GM18858 (cell line): ENCODE results near the gene PLPP1.
"Not testable (repeated sequence)": the region's sequence is repeated elsewhere in the genome, so short reads cannot be mapped to it uniquely, and the experiment has no call there.

Source experiments
- ATAC-seq: cut with Tn5 transposase; IDR thresholded peaks from one replicate; pipeline ENCODE4 v1.9.1; 2021; ENCODE audit not compliant: unreplicated experiment

Gene PLPP1

DNA sequence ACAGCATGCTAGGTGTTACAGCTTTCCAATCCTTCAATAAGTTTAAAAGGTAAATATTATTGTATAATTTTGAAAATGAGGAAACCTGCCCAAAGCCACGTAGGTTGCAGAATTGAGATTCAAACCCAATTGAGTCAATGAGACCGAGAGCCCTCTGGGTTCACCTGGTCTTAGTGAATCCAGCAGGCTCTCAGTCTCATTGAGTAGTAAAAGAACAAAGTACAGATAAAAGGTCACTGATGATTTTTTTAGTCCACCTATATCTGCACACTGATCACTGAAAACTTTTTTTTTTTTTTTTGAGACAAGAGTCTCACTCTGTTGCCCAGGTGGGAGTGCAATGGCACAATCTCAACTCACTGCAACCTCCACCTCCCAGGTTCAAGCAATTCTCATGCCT is 27.2 kb downstream of the PLPP1 start:
- no peak for ATAC-seq

DNA sequence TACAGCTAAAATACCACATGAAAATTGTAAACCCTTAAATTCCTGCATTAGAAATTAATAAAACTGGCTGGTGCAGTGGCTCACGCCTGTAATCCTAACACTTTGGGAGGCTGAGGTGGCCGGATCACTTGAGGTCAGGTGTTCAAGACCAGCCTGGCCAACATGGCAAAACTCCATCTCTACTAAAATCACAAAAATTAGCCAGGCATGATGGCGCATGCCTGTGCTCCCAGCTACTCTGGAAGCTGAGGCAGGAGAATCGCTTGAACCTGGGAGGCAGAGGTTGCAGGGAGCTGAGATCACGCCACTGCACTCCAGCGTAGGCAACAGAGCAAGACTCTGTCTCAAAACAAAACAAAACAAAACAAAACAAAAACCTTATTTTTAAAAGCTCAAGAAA is 29.1 kb downstream of the PLPP1 start:
- ATAC-seq, result not testable (repeated sequence)

DNA sequence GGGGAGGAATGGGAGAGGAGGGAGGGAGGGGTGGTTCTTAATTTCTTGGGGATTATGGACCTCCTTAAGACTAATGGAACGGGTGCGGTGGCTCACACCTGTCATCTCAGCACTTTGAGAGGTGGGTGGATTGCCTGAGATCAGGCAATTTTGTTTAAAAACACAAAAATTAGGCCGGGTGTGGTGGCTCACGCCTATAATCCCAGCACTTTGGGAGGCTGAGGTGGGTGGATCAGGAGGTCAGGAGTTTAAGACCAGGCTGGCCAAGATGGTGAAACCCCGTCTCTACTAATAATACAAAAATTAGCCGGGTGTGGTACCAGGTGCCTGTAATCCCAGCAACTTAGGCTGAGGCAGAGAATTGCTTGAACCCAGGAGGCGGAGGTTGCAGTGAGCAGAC is 30.8 kb downstream of the PLPP1 start:
- not testable (repeated sequence) for ATAC-seq

DNA sequence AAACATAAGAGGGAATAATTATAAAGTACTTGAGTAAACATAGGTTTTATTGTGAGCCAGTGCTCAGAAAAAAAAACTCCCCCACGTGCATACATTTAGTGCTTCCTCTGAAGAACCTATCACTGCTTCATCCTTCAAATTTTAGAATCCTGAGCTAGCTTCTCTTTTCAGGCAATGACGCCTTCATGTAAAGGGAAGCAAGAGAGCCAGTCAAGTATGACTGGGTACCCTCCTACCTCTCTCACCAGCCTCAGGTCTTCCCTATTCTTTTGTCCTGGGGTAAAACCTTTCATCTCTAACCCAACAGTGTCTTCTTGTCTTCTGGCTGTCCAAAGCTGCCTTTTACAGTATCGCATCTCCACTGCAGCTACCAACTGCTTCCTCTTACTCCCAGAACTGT is 32.0 kb downstream of the PLPP1 start:
- no peak for ATAC-seq

DNA sequence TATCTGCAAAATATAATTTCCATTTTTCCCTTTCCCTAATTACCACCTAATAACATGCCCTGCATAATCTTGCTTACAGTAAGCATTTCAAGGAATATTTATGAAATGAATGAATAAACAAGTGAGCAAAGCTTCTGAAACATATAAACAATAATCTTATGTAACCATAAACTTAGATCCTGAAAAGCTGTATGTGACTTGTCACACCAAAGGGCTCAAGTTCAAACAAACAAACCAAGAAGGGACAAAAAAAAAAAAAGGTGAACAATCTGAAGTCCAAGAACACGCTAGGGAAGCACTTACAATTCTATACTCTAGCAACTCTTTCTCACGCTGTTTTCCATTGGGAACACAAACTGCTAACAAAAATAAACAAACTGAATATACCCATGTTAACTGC is 36.3 kb downstream of the PLPP1 start:
- ATAC-seq, result no peak

DNA sequence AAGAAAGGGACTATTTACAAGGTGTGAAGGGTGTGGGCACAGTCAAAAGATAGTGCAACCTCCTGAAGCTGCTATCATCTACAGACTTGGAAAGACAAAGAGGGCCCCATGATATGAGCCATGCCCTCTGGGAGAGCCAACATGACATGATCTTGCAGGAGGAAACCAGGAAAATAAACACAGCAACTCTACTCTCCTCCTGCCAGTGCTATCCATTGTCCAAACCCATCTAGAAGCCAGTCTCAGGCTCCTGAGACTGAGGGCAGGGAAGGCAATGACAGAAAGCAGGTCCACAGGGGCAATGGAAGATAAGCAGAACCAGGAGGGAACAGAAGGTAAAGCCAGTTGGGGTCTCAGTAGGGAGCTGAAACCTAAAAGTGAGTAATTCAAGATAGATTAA is 37.1 kb downstream of the PLPP1 start:
- no peak for ATAC-seq

DNA sequence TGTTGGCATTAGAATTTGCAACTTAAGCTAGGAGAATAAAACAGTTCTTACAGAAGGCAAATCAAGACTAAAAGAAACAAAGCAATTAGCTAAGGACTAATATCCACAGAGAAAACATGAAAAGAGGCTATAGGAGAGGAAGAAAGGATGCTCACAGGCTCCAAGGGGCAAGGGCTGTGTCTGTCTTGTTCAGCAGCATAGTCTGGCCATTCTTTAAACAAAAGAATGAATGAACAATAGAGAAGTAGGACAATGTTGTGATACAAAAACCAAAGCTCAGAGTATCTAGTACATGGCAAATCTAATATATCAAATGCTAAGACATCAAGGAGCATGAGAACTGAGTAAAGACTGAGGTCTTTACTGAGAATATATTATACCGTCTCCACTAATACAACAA is 39.5 kb downstream of the PLPP1 start:
- ATAC-seq, result no peak

DNA sequence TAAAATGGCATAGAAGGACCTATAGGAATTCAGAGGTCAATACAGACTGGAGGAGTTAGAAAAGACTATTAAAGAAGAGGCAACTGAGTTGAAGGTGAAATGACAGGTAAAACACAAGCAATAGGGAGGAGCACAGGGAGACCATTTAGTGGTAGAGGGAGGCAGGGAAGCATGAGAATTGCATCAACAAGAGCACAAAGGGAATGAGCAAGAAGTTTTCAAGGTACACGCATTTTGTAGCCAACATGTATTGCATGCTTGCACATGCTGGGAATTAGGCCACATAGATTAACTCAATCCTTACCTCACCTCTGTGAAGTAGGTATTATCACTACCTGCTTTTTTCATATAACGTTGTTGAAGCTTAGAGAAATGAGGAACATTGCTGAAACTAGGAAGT is 42.3 kb downstream of the PLPP1 start:
- no peak for ATAC-seq

DNA sequence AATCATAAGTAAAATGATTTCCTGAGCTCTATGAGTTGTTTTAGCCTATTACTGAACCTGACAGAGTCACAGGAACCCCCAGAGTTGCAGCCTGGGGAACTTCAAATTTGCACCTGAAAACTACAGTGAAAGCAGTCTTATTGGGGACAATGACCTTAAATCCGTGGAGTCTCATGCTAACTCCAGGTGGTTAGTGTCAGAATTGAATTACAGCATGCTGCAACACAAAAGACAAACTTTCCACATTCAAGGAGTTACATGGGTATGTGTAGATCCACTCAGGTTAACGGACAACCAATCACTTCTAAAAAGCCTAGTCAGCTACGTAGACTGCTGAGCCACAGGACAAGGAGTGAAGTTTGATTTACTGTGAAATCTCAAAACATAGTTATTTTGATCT is 49.7 kb downstream of the PLPP1 start:
- ATAC-seq, result no peak

DNA sequence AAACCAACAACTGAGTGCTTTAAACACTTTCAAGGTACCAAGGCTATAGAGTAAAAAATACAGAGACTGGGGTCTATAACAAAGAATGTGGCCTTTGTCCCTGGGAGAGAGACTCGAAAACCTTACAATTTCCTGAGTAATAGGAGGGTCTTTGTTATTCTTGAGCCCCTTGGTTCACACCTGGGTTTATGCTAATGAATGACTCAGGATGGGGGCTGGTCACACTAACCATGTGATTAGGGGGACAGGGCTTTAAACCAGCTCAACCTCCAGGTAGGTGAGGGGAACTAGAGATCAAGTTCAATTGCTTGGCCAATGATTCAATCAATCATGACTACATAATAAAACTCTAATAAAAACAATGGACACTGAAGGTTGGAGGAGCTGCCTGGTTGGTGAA is 50.2 kb downstream of the PLPP1 start:
- no peak for ATAC-seq

DNA sequence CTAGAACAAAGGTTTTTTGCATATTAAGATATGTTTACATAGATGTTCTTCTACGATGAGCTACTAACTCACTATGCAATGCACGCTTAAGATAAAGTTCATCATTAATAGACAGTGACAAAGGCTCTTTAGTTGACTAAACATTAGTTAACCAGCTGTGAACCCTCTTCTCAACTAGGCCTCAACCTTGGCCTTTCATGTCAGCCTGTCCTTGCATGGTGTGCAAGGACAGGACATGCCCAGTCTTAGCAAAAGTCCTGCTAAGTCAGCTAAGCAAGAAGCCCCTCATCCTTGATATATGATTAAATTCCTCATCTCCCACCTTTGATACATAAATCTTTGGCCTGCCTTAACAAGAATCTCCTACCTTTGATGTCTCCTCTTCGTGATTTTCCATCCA is 50.9 kb downstream of the PLPP1 start:
- no peak for ATAC-seq

DNA sequence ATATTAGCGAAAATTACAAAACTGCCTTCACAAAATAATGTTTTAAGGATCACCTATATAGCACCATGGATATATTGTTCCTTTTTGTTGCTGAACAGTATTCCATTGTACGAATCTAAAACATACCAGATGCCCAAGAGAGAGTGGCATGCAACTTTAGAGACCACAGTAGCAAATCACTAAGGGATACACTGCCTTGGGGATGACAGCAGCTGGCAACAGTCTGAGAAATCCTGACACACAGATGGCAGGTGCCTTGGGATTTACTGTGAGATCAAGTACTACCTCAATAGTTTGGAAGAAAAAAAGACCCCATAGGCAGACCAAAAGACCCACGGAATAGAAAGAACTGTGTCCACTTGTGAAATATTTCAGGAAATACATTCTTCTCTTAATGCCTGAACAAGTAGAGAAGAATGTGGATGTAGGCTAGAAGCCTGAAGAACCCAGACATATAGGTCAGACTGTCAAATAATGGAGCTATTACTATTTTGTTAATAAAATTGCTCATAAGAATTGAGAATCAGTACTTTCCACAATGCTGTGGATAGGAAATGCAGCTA is 53.4 kb downstream of the PLPP1 start:
- ATAC-seq, result no peak

DNA sequence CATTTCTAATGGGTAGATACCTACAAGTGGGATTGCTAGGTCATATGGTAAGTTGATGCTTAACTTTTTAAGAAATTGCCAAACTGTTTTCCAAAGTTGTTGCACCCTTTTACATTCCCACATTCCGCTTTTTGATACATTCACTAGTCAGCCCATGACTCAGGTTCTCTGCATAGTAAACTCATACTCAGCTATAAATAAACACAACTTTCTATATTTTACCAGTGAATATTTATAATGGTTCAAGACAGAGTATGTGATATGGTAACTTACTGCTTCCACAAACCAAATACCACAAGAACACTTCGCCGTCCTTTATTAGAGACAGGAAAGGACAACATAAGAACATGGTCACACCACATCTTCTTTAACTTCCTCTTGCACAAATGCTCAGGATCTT is 54.0 kb downstream of the PLPP1 start:
- no peak for ATAC-seq

DNA sequence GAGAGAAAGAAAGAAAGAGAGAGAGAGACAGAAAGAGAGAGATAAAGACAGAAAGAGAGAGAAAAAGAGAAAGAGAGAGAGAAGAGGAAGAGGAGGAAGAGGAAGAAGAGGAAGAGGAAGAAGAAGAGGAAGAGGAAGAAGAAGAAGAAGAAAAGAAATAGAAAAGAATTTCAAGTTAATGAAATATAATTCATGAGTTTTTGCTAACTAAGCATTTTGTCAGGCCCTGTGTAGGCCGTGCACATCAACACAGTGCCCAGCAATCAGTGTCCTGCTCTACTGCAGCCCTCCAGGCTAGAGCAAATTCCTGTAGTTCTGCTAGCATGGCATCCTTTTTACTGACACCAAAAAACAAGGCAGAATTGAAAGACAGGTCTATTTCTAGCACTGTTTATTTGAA is 62.1 kb downstream of the PLPP1 start:
- no peak for ATAC-seq

DNA sequence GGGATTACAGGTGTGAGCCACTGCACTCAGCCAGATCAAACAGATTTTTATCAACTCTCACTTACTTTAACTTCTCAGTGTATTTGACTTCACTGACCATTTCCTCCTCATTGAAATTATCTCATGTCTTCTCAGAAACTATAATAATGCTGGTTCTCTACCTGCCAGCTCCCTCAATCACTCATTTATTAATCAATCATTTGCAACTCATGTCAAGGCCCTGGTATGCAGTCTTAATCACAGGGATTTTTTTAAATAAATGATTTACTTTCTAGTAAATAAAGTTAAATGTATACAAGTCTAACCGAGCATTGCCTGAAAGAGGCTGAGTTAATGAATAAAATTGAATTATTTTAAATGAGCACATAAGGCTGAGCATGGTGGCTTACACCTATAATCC is 63.3 kb downstream of the PLPP1 start:
- ATAC-seq, result no peak

DNA sequence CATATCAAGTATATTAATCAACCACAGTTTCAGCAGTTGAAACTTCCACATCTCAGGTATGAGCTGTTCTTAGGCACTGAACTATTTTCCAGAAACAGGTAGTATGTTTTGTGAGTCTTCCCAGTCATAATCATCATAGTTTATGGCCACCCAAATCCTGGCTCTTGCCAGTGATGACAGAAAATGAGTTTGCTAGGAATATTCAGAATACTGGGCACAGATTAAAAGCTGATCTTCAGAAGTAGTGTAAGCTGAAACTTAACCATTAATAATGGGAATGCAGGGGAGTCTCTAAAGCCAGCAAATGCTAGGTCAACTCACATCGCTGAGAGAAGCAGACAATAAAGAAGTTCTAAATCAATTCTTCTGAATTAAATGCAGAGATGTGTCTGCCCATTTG is 64.5 kb downstream of the PLPP1 start:
- no peak for ATAC-seq

DNA sequence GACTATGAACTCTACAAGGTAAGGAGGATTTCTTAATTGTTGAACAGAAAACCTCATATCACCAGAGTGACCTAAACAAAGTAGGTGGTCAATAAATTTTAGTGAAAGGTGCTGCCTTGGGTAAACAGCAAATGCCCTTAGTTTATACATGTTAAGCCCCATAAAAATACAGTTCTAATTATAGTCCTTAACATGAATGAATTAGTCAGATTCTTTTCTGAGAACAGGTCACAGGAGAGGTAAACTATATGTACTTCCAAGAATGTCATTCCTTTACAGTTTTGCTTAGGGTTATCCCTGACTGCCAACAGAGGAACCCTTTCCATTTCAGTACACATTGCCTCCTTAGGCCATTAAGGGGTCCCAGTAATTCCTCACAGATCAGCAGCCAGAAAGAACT is 64.9 kb downstream of the PLPP1 start:
- ATAC-seq, result no peak

DNA sequence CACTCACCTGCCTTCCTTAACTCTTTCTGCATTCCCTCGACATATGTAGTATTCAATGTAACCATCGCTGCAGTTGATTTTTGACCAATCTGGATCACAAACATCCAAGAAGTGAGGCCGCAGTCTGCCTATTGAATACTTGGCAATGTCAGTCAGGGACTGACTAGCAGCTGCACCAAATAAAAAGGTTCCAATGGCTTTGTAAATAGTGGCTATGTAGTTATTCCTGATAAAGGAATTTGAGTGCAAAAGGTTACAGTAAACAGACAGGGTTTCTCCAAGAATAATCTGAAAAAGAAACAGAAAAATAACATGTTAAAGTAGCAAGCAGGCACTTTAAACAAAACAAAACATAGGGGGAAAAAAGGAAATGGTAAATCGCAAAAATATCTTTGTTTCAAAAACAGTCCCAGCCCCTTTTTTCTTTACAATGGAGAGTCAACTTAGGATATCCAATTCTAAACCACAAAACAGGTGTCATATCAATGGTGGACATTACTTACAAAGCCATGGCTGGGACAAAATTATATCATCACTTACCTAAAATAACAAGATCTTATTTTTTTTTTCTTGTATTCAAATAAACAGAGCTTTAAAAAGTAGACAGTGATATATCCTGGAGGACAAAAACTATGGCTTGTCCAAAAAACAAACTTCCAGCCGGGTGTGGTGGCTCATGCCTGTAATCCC is 66.8 kb downstream of the PLPP1 start:
- ATAC-seq, result no peak

DNA sequence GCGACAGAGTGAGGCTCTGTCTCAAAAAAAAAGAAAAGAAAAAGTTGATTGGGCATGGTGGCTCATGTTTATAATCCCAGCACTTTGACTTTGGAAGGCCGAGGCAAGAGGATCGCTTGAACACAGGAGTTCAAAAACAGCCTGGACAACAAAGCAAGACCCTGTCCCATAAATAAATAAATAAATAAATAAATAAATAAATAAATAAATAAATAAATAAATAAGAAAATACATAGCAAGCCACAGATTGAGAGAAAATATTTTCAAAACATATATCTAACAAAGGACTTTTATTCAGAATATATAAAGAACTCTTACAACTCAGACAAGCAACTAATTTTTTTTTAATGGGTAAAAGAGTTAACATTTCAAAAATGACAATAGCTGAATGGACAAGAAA is 71.2 kb downstream of the PLPP1 start:
- ATAC-seq, result no peak

DNA sequence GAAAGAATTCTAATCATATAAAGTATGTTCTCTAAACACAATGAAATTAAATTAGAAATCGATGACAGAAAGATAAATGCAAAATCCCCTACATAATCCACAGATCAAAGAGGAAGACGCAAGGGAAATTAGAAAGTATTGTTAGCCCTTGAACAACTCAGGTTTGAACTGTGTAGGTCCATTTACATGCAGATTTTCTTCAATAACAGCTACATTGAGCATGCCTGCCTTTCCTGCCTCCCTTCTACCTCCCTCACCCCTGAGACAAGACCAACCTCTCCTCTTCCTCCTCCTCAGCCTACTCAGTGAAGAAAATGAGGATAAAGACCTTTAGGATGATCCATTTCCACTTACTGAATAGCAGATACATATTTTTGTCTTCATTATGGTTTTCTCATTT is 75.2 kb downstream of the PLPP1 start:
- no peak for ATAC-seq

DNA sequence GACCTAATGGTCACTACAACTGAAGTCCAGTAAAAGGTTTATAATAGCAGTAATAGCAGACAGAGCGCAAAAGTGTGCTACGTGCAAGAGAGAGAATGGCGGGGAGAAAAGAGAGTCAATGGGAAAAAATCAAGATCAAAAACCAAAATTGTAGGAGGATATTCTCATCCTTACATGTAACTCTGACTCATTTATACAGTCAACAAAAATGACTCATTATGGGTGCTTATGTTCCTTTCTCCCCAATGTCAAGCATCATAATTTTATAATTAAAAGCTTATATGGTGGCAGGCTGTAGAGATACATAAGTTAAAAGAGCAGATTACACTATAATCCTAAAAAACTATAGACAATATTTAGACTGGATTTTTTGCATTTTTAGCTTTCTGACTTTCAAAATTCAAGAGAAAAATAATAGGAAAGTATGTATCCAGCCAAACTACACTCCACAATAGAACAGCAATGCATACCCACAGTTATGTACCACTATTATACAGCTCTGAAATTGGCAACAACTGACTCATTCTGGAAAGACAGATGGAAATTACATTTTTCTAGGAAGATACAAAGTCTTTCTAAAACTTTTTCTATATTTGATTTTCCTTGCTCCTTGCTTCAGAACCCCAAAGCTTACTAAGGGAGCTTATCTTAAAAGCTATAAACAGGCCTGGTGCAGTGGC is 78.4 kb downstream of the PLPP1 start:
- ATAC-seq, result no peak

DNA sequence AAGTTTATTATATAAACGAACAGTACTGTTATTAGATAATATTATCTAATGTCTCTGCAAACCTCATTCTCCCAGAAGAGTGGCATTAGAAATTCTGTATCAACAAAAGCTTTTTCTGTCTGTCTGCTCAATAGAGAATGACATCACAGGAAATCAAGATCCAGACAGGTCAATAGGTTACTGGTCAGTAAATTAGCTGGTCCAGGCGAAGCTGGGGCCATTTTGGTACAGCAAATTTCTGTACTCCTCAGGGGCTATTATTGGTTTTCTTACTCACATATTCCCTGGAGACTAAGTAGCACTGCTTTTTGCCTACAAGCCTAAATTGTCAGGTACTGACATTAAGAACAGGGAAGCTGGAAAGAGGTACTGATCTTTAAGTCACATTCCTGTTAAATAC is 80.5 kb downstream of the PLPP1 start:
- no peak for ATAC-seq

DNA sequence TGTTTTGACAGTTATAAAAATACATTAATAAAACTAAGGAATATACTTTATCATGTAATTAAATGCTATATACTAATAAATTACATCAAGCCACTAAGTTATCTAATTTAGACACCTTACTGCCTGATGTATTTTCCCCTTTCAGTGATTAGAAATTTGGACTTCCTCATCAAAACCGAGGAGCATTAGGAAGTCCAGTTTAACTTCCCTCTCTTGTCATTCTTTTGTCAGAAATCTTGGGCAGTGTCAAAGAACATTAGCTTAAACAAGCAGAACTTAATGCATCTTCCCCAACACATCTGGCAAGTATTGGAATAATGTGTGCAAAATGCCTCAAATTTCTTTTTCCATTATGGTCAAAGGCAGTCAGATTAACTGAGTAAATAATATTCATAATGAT is 81.6 kb downstream of the PLPP1 start:
- ATAC-seq, result no peak
